GM13977 (cell line): ENCODE results near the gene CXorf51A.
"Not testable (repeated sequence)": the region's sequence is repeated elsewhere in the genome, so short reads cannot be mapped to it uniquely, and the experiment has no call there.

Source experiments
- DNase-seq: peaks from one replicate; pipeline ENCODE4 v3.0.0; 2012; ENCODE audit warnings: low spot score
- CTCF ChIP-seq: IDR thresholded peaks from 2 replicates; pipeline ENCODE4 v1.5.1; 2012; ENCODE audit warnings: mild to moderate bottlenecking, control low read depth; ENCODE audit not compliant: insufficient read depth; ENCODE audit errors: extremely low read depth, missing control alignments
- in situ Hi-C: fragments of 300-500 bp; cut with MboI; formaldehyde crosslinking; loops from one replicate; pipeline ENCODE4 v1.12.0; 2022; ENCODE audit warnings: low sequenced_read_pairs, low pct_unique_long_range_greater_than_20kb, mixed read lengths, inconsistent platforms; ENCODE audit not compliant: unreplicated experiment

CXorf51A gene

DNA sequence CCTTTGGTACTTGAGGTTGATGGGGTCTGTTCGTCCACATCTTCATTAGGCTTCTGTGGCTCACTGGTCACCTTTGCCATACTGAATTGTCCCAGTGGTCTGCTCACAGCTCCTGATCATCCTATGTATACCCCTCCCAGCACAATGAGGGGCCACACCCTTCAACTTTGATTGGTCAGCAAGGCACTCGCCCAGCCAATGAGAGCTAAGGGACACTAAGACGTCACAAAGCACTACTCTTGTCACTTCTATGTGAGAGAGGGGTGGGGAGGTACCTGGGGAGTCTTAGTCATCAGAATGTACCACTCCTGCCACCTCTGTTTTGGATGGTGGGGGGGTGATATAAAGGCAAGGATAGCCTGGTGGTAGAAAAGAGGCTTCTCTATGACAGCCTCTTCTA, at the start of gene CXorf51A:
TSS of gene CXorf51A (minus strand) at position 101 of the 400 bp plus-strand sequence. CDS start at position 80, 21 bp downstream.
- DNase-seq, in situ Hi-C loops: not testable (repeated sequence)

DNA sequence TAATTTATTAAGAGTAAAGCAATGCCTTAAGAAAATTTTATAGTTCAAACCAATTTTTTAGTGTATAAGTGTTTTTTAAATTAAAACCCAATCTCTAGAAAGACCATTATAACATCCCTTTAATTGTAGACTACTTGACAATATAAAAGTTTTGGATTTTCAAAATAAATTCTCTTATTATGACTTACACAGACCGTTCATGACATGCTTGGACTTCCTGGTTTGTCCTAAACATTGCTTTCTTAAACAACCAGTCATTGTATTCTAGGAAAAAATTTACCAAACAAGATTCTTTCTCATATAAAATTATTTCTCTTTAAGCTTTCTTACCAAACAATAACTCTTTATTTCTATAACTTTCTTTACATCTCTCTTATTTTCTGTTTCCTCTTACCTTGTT, 49.0 kb upstream of the CXorf51A start:
- in situ Hi-C loops: no loop called here
- DNase-seq: no peak
- no peak for TF ChIP-seq CTCF

DNA sequence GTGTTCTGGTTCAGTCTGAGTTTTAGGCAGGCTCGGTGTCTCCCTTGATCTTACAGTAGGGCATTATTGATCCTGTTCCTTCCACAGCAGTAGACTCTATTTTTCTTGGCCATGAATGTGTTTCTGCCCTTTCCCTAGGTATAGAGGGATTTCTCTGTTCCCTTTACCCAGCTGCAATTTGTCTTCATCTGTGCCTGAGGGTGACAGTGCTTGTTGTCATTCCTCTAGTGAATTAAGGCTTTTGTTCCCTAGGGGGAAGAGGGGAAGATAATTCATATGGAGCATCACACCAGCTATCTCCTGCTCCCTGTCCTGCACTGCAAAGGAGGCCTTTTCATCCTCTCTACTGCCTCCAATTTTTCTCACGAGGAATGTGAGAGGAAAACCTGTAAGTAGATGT, 39.7 kb upstream of the CXorf51A start:
- TF ChIP-seq CTCF: no peak
- no peak for DNase-seq
- in situ Hi-C loops: no loop called here

DNA sequence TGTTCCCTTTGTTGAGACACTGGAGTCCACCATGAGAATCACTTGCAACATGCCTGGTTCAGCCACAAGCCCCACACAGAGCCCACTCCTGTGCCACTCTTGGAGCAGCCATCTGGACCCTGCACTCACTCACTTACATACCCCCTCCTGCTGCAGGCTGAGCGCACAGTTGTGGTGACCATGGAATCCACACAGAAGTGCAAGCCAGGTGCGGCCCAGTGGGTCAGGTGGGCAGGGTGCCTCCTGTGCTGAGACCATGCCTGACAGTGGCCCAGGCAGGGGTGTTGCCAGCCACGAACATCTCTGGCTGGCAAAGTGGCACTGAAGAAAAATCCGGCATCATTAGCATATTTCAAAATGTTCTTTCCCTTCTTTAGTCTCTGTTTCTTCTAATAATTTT, 17.4 kb upstream of the CXorf51A start:
- no peak for TF ChIP-seq CTCF
- DNase-seq: no peak
- in situ Hi-C loops: no loop called here

DNA sequence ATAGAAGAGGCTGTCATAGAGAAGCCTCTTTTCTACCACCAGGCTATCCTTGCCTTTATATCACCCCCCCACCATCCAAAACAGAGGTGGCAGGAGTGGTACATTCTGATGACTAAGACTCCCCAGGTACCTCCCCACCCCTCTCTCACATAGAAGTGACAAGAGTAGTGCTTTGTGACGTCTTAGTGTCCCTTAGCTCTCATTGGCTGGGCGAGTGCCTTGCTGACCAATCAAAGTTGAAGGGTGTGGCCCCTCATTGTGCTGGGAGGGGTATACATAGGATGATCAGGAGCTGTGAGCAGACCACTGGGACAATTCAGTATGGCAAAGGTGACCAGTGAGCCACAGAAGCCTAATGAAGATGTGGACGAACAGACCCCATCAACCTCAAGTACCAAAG, 5.1 kb downstream of the CXorf51A start, which contains the start of gene CXorf51B:
TSS of gene CXorf51B (plus strand) at position 301 of the 400 bp plus-strand sequence. CDS start at position 322, 21 bp downstream.
- DNase-seq, in situ Hi-C loops: not testable (repeated sequence)
